Heart right ventricle (tissue), 16 donors: Measurements from ENCODE around the gene DUS3L. TPM values are rescaled to one million over a fixed set of nuclear protein-coding genes. Genes with fewer than 3 reads are reported as not detected.

Experiments
- ATAC-seq, 8 donors: fragments of 200-7000 bp; cut with Tn5 transposase; one replicate each; pipeline ENCODE4 v1.9.1; 2020; ENCODE audit warnings: mild to moderate bottlenecking in 8 of 8, moderate library complexity in 8 of 8, moderate number of reproducible peaks in 1 of 8
- DNase-seq, 2 donors: peaks; one replicate each; pipeline ENCODE4 v3.0.0-alpha.2; 2020
- H3K27ac ChIP-seq, 10 donors: fragments of 200-600 bp; sonication (generic) in 2 of 10; one replicate each; pipeline versions ENCODE4 v1.5.0 to v1.8.0; 2020 to 2022; ENCODE audit warnings: mild to moderate bottlenecking in 3 of 10
- H3K27me3 ChIP-seq, 7 donors: fragments of 200-600 bp; one replicate each; pipeline ENCODE4 v1.8.0; 2021 to 2022; ENCODE audit warnings: mild to moderate bottlenecking in 2 of 7
- H3K36me3 ChIP-seq, 9 donors: fragments of 200-600 bp; sonication (generic) in 1 of 9; one replicate each; pipeline versions ENCODE4 v1.5.0 to v1.8.0; 2020 to 2022; ENCODE audit warnings: mild to moderate bottlenecking in 2 of 9
- H3K4me1 ChIP-seq, 9 donors: fragments of 200-600 bp; sonication (generic) in 1 of 9; one replicate each; pipeline versions ENCODE4 v1.5.0 to v1.8.0; 2020 to 2022; ENCODE audit warnings: mild to moderate bottlenecking in 4 of 9
- H3K4me3 ChIP-seq, 10 donors: fragments of 200-600 bp; sonication (generic) in 2 of 10; one replicate each; pipeline versions ENCODE4 v1.5.0 to v1.8.0; 2020 to 2022; ENCODE audit warnings: mild to moderate bottlenecking in 7 of 10, moderate library complexity in 2 of 10
- H3K9me3 ChIP-seq, 11 donors: fragments of 200-600 bp in 10 of 11; sonication (generic) in 2 of 11; one replicate each; pipeline versions ENCODE4 v1.5.0 to v1.8.0; 2013 to 2022; ENCODE audit warnings: mild to moderate bottlenecking in 2 of 11, control low read depth in 1 of 11, moderate library complexity in 1 of 11
- CTCF ChIP-seq, 9 donors: fragments of 200-600 bp; sonication (generic) in 2 of 9; IDR thresholded peaks; one replicate each; pipeline versions ENCODE4 v1.5.0 to v1.8.0; 2021 to 2022; ENCODE audit warnings: antibody characterized with exemption in 9 of 9, mild to moderate bottlenecking in 5 of 9, moderate library complexity in 1 of 9
- WGBS, 2 donors: extraction: QIAGEN DNeasy Blood & Tissue Kit; methylation state at CpG; one replicate each; pipeline ENCODE4 v1.1.7; 2013; ENCODE audit warnings: inconsistent platforms in 1 of 2; 5-methylcytosine and 5-hydroxymethylcytosine counted together
- intact Hi-C, 10 donors: fragments of 100-400 bp; cut with DNase I; formaldehyde crosslinking; loops; one replicate each; pipeline versions ENCODE4 v1.11.1 to v1.14.2; 2022
- polyA plus RNA-seq, 2 donors: library from polyadenylated mRNA; stranded (reverse); fragments of 200-250 nt; gene quantifications; one replicate each; pipeline ENCODE4 v1.2.3, GENCODE V29; 2013
- total RNA-seq, 10 donors: library from RNA; stranded (reverse); fragmentation: NEBNext Ultra II Directional in 3 of 10; extraction: Animal tissue kit (Norgen Biotek cat#: 25700) in 3 of 10; gene quantifications; one replicate each; pipeline versions ENCODE4 v1.2.1 to v1.2.4, GENCODE V29; 2021 to 2023
- donor health status: Arrhythmogenic right ventricular cardiomyopathy.
- donor health status: ischemic (EF 13 %, LVEDD 7.1; RV severe dilation, severe dysfunction).
- donor health status: healthy with polysubstance abuse.
- donor health status: DM: no; HTN: yes; CAD: no.
- donor health status: DM: no; HTN: no; CAD: no.
- donor health status: ischemic (EF 25% LVEDD 6.9; RV normal size, moderate dysfunction).
- donor health status: ischemic (EF 25% LVEDD 5.7; RV mildly dilated, moderate dysfunction).
- donor health status: healthy.
- donor health status: DM: yes; HTN: yes; CAD: no.
- donor health status: Ischemic cardiomyopathy.
- donor health status: ischemic (EF 35%, LVEDD 5.7; RV mildly dilated, moderate dysfunction).
- donor health status: nonischemic (EF 11% LVEDD 7.7; RV severe dilation, severe dysfunction).
- donor health status: DM: yes; HTN: yes; CAD: no.
- donor health status: PGD.
- donor health status: ischemic (EF 29% LVEDD 5.4; RV normal size, mild dysfunction).
- donor health status: nonischemic (EF 23%, LVEDD 6.1; RV moderate dilation, normal function).

DUS3L gene
- total and polyA plus RNA-seq, 12 donors: 11.5 to 37.7 (median 14.6) TPM

GRCh38 chr19:5772416-5772815 is 18.5 kb downstream of the DUS3L start:
- H3K27me3 ChIP-seq: peaks cover 0 to 7% (median 0%) of the 10 kb centered on the region in 7 donors
- no peak for TF ChIP-seq CTCF (IDR thresholded peaks at IDR 0.05)
- H3K4me1 ChIP-seq: no peaks in the 10 kb centered on the region
- H3K9me3 ChIP-seq: no peaks in the 10 kb centered on the region
- WGBS, 2 donors: 70 to 75% methylated on average over 19 of the region's 19 CpGs
- H3K4me3 ChIP-seq: no peak overlapping the region
- DNase-seq: no peak
- ATAC-seq: no peak
- intact Hi-C loops: loop anchor here in 2 of 10 donors (10.0 kb wide), 1 partner anchor 252 kb away; no protein-coding TSS in a partner anchor
- no peaks in the 10 kb centered on the region for H3K36me3 ChIP-seq
- no peak overlapping the region for H3K27ac ChIP-seq

DNA sequence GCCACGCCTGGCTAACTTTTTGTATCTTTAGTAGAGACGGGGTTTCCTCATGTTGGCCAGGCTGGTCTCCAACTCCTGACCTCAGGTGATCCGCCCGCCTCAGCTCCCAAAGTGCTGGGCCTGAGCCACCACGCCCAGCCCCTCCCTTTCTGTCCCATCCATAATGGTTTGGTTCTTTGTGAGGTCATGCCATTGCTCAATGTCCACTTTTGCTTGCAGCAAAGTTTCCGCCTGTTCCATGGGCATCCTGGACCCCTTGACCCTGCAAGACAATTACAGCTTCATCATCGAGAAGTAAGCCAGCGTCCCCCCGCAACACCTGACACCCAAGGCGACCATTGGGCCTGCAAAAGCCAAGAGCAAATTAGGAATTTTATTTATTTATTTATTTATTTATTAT is 23.0 kb downstream of the DUS3L start:
- Histone ChIP-seq H3K4me1 (no peaks in the 10 kb centered on the region), H3K4me3 (no peak overlapping the region), H3K36me3 (no peaks in the 10 kb centered on the region), H3K27ac (no peak overlapping the region), H3K27me3 (peaks cover 0 to 5% (median 0%) of the 10 kb centered on the region in 7 donors), H3K9me3 (no peaks in the 10 kb centered on the region)
- no peak for TF ChIP-seq CTCF (IDR thresholded peaks at IDR 0.05)
- 94 to 95% methylated on average over 10 of the region's 10 CpGs for WGBS, 2 donors
- intact Hi-C loops: no loop called here
- ATAC-seq (no peak), DNase-seq (no peak)

GRCh38 chr19:5765220-5765619 is 25.7 kb downstream of the DUS3L start:
- no peak overlapping the region for H3K4me3 ChIP-seq
- no peak for ATAC-seq
- intact Hi-C loops: no loop called here
- no peaks in the 10 kb centered on the region for H3K27me3 ChIP-seq
- no peaks in the 10 kb centered on the region for H3K36me3 ChIP-seq
- H3K9me3 ChIP-seq: no peaks in the 10 kb centered on the region
- DNase-seq: no peak
- H3K27ac ChIP-seq: no peak overlapping the region
- 95% methylated on average over 3 of the region's 3 CpGs for WGBS, 2 donors
- no peaks in the 10 kb centered on the region for H3K4me1 ChIP-seq
- no peak for TF ChIP-seq CTCF (IDR thresholded peaks at IDR 0.05)

- 90 to 91% methylated on average over 5 of the region's 5 CpGs for WGBS, 2 donors
- peaks cover 0 to 5% (median 0%) of the 10 kb centered on the region in 7 donors for H3K27me3 ChIP-seq
- ATAC-seq: no peak
- H3K27ac ChIP-seq: no peak overlapping the region
- no peak for DNase-seq
- H3K4me1 ChIP-seq: no peaks in the 10 kb centered on the region
- H3K9me3 ChIP-seq: no peaks in the 10 kb centered on the region
- intact Hi-C loops: no loop called here
- no peak overlapping the region for H3K4me3 ChIP-seq
- TF ChIP-seq CTCF (IDR thresholded peaks at IDR 0.05): no peak
- H3K36me3 ChIP-seq: no peaks in the 10 kb centered on the region
Measured at GRCh38 chr19:5762608-5763217, 28.2 kb downstream of the DUS3L start.
